Right lobe of liver (tissue), 6 donors: ENCODE data around the gene PPP1R1B. TPM values are rescaled to one million over a fixed set of nuclear protein-coding genes. Genes with fewer than 3 reads are reported as not detected.

ENCODE experiments used
- ATAC-seq, 4 donors: fragments of 200-7000 bp; cut with Tn5 transposase; one replicate each; pipeline ENCODE4 v1.9.1; 2020; ENCODE audit warnings: mild to moderate bottlenecking in 4 of 4, moderate library complexity in 4 of 4
- DNase-seq, 3 donors: peaks; one replicate each; pipeline ENCODE4 v3.0.0-alpha.2; 2020
- H3K27ac ChIP-seq, 3 donors: fragments of 200-600 bp; one replicate each; pipeline ENCODE4 v1.8.0; 2022
- H3K27me3 ChIP-seq, 2 donors: fragments of 200-600 bp; one replicate each; pipeline ENCODE4 v1.8.0; 2022
- H3K36me3 ChIP-seq, 4 donors: fragments of 200-600 bp; sonication (generic) in 1 of 4; one replicate each; pipeline versions ENCODE4 v1.5.1 to v1.8.0; 2017 to 2022; ENCODE audit warnings: control low read depth in 1 of 4
- H3K4me1 ChIP-seq, 4 donors: fragments of 200-600 bp; sonication (generic) in 1 of 4; one replicate each; pipeline versions ENCODE4 v1.5.1 to v1.8.0; 2017 to 2022; ENCODE audit warnings: control low read depth in 1 of 4
- H3K4me3 ChIP-seq, 3 donors: fragments of 200-600 bp; one replicate each; pipeline ENCODE4 v1.8.0; 2022
- H3K9me3 ChIP-seq, 4 donors: fragments of 200-600 bp; sonication (generic) in 1 of 4; one replicate each; pipeline versions ENCODE4 v1.5.1 to v1.8.0; 2017 to 2022; ENCODE audit warnings: control low read depth in 1 of 4
- CTCF ChIP-seq, 4 donors: fragments of 200-600 bp in 3 of 4; fragments of 450-650 bp in 1 of 4; IDR thresholded peaks; one replicate each; pipeline versions ENCODE4 v1.5.1 to v1.8.0; 2016 to 2022; ENCODE audit warnings: antibody characterized with exemption in 4 of 4, mild to moderate bottlenecking in 2 of 4
- POLR2A ChIP-seq: fragments of 450-650 bp; IDR thresholded peaks from one replicate; pipeline ENCODE4 v1.6.1; 2017; ENCODE audit warnings: antibody characterized with exemption, mild to moderate bottlenecking
- WGBS: methylation state at CpG from one replicate; pipeline ENCODE4 v1.1.6; 2018; ENCODE audit warnings: low coverage, low lambda C conversion rate; ENCODE audit not compliant: insufficient coverage; ENCODE audit errors: missing lambda C conversion rate; 5-methylcytosine and 5-hydroxymethylcytosine counted together
- intact Hi-C, 2 donors: fragments of 100-400 bp; cut with DNase I; formaldehyde crosslinking; loops; one replicate each; pipeline versions ENCODE4 v1.11.2 to v1.14.1; 2022
- total RNA-seq, 6 experiments: library from RNA; depleted of rRNA in 2 of 6; stranded (reverse); fragments of >200 nt in 2 of 6; fragmentation: NEBNext Ultra II Directional in 3 of 6; extraction: Animal tissue kit (Norgen Biotek cat#: 25700) in 3 of 6; gene quantifications; one replicate each; pipeline versions ENCODE4 v1.1.0 to v1.2.4, GENCODE V29; 2016 to 2023
- donor health status: DM: no; HTN: yes; CAD: no.
- donor health status: DM: no; HTN: no; CAD: no.
- donor health status: DM: no; HTN: no; CAD: no.
- donor health status: DM: no; HTN: yes; CAD: no.
- donor health status: DM: no; HTN: yes; CAD: no.

The PPP1R1B gene
- total RNA-seq, 6 experiments from 2014 or later = 0.46 TPM; not detected in 5

GRCh38 chr17:39633570-39634183, 6.9 kb downstream of the PPP1R1B start:
- no peak for DNase-seq
- TF ChIP-seq POLR2A = no peak
- TF ChIP-seq CTCF (IDR thresholded peaks at IDR 0.05) = no peak
- H3K36me3 ChIP-seq = no peaks in the 10 kb centered on the region
- intact Hi-C loops = loop anchor here in 1 of 2 donors (10.0 kb wide), 1 partner anchor 111 kb away; no protein-coding TSS in a partner anchor
- no peaks in the 10 kb centered on the region for H3K9me3 ChIP-seq
- ATAC-seq = no peak
- no peak overlapping the region for H3K4me3 ChIP-seq
- WGBS = 67% methylated on average over 3 of the region's 8 CpGs
- H3K4me1 ChIP-seq = peaks cover 0 to 16% (median 7%) of the 10 kb centered on the region in 4 donors
- no peaks in the 10 kb centered on the region for H3K27me3 ChIP-seq
- no peak overlapping the region for H3K27ac ChIP-seq

- intact Hi-C loops = loop anchor here in 1 of 2 donors (10.0 kb wide), 1 partner anchor 110 kb away; no protein-coding TSS in a partner anchor
- no peaks in the 10 kb centered on the region for H3K36me3 ChIP-seq
- DNase-seq (no peak), ATAC-seq (peak in 3 of 4 donors; percentile 26 to 34 (median 26))
- no peaks in the 10 kb centered on the region for H3K27me3 ChIP-seq
- H3K27ac ChIP-seq = no peak overlapping the region
- no peak overlapping the region for H3K4me3 ChIP-seq
- H3K4me1 ChIP-seq = peaks cover 0 to 17% (median 7%) of the 10 kb centered on the region in 4 donors
- TF ChIP-seq POLR2A (no peak), CTCF (IDR thresholded peaks at IDR 0.05) (peak; percentile 51 to 72 (median 70))
- WGBS = 0% methylated on average over 1 of the region's 2 CpGs
- no peaks in the 10 kb centered on the region for H3K9me3 ChIP-seq
Measured at GRCh38 chr17:39634384-39634871, 7.7 kb downstream of the PPP1R1B start.

GRCh38 chr17:39635614-39636176, 8.9 kb downstream of the PPP1R1B start:
- Histone ChIP-seq H3K4me1 (peaks cover 0 to 17% (median 7%) of the 10 kb centered on the region in 4 donors), H3K27me3 (no peaks in the 10 kb centered on the region), H3K36me3 (no peaks in the 10 kb centered on the region), H3K27ac (no peak overlapping the region), H3K9me3 (no peaks in the 10 kb centered on the region), H3K4me3 (no peak overlapping the region)
- no peak for ATAC-seq
- TF ChIP-seq CTCF (IDR thresholded peaks at IDR 0.05) (no peak), POLR2A (no peak)
- intact Hi-C loops = loop anchor here in 1 of 2 donors (10.0 kb wide), 1 partner anchor 109 kb away; no protein-coding TSS in a partner anchor
- no peak for DNase-seq
- WGBS = 100% methylated on average over 1 of the region's 8 CpGs

GRCh38 chr17:39636587-39636926, 9.8 kb downstream of the PPP1R1B start:
- TF ChIP-seq POLR2A (no peak), CTCF (IDR thresholded peaks at IDR 0.05) (no peak)
- no peaks in the 10 kb centered on the region for H3K27me3 ChIP-seq
- H3K9me3 ChIP-seq = no peaks in the 10 kb centered on the region
- intact Hi-C loops = loop anchor here in 1 of 2 donors (10.0 kb wide), 1 partner anchor 108 kb away; no protein-coding TSS in a partner anchor
- H3K27ac ChIP-seq = peak overlapping the region; percentile 82 to 90 (median 85)
- ATAC-seq (peak in 1 of 4 donors; percentile 4), DNase-seq (no peak)
- H3K4me3 ChIP-seq = peak overlapping the region; percentile 89 to 95 (median 94)
- H3K36me3 ChIP-seq = no peaks in the 10 kb centered on the region
- H3K4me1 ChIP-seq = peaks cover 0 to 17% (median 7%) of the 10 kb centered on the region in 4 donors
- 25% methylated on average over 5 of the region's 6 CpGs for WGBS
